Psoas muscle (tissue), 8 donors: ENCODE results near the gene RRP1. TPM values are rescaled to one million over a fixed set of nuclear protein-coding genes. Genes with fewer than 3 reads are reported as not detected.

Source experiments
- ATAC-seq, 4 donors: fragments of 200-7000 bp; cut with Tn5 transposase; one replicate each; pipeline ENCODE4 v1.9.1; 2020; ENCODE audit warnings: moderate library complexity in 3 of 4, mild to moderate bottlenecking in 2 of 4
- DNase-seq, 2 donors: peaks; one replicate each; pipeline ENCODE4 v3.0.0-alpha.2; 2020
- H3K27ac ChIP-seq: fragments of 200-600 bp; one replicate; pipeline ENCODE4 v1.8.0; 2022
- H3K27me3 ChIP-seq, 3 donors: fragments of 200-600 bp in 1 of 3; one replicate each; pipeline versions ENCODE4 v1.6.1 to v1.8.0; 2013 to 2022; ENCODE audit warnings: low read length in 2 of 3, mild to moderate bottlenecking in 2 of 3, moderate library complexity in 1 of 3; ENCODE audit not compliant: insufficient read depth in 3 of 3
- H3K36me3 ChIP-seq, 2 donors: fragments of 200-600 bp in 1 of 2; one replicate each; pipeline versions ENCODE4 v1.6.1 to v1.8.0; 2013 to 2022; ENCODE audit warnings: low read depth in 1 of 2, mild to moderate bottlenecking in 1 of 2, moderate library complexity in 1 of 2; ENCODE audit not compliant: insufficient read depth in 1 of 2
- H3K4me1 ChIP-seq: fragments of 200-600 bp; one replicate; pipeline ENCODE4 v1.8.0; 2022
- H3K4me3 ChIP-seq: fragments of 200-600 bp; one replicate; pipeline ENCODE4 v1.8.0; 2022; ENCODE audit warnings: mild to moderate bottlenecking
- H3K9me3 ChIP-seq: fragments of 200-600 bp; one replicate; pipeline ENCODE4 v1.8.0; 2022
- WGBS, 3 donors: extraction: QIAGEN DNeasy Blood & Tissue Kit; methylation state at CpG; one replicate each; pipeline versions ENCODE4 v1.1.6 to v1.1.7; 2013; 5-methylcytosine and 5-hydroxymethylcytosine counted together
- intact Hi-C, 2 donors: fragments of 100-400 bp; cut with DNase I; formaldehyde crosslinking; loops; one replicate each; pipeline versions ENCODE4 v1.11.0 to v1.14.2; 2022
- polyA plus RNA-seq, 3 donors: library from polyadenylated mRNA; stranded (reverse); fragments of 200-250 nt; gene quantifications; one replicate each; pipeline ENCODE4 v1.2.3, GENCODE V29; 2013
- total RNA-seq, 4 donors: library from RNA; stranded (reverse); fragmentation: NEBNext Ultra II Directional in 2 of 4; extraction: Animal tissue kit (Norgen Biotek cat#: 25700) in 2 of 4; gene quantifications; one replicate each; pipeline versions ENCODE4 v1.2.1 to v1.2.4, GENCODE V29; 2021 to 2023
- TF ChIP-seq, protein P1 (sequence below): fragments of 200-600 bp; IDR thresholded peaks from one replicate; pipeline ENCODE4 v1.8.0; 2022; ENCODE audit warnings: antibody characterized with exemption
- donor health status: healthy with polysubstance abuse.
- donor health status: DM: no; HTN: no; CAD: no; lungs with moderate emphysema.
- donor health status: Bipolar disorder and iron deficiency.
- donor health status: healthy.
- donor health status: DM: yes; HTN: yes; CAD: no.
- donor health status: DM: no; HTN: no; CAD: no.
- donor health status: DM: no; HTN: no; CAD: no.
- donor health status: DM: yes; HTN: yes; CAD: no.

Gene RRP1
- total and polyA plus RNA-seq, 7 donors, result 9.5 to 29.7 (median 18.9) TPM

DNA sequence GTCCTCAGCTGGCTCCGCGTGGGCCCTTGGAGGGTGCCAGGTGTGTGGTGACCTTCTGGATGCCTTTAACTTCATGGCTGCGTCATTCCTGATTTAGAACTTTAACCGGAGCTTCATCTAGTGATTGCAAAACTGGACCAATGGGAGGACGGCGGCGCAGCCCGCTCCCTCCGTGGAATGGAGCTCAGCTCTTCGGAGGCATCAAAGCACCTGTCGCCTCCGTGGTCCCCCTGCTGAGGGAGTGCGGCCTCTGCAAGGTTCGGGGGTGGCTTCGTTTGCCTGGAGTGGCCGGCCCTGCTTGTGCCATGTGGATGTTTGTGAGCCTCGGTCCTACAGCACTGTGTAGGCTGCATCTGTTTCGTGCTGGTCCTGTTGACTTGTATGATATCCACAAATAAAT lies 27.5 kb upstream of the RRP1 start:
- Histone ChIP-seq H3K27ac (no peak overlapping the region), H3K4me3 (no peak overlapping the region), H3K9me3 (no peaks in the 10 kb centered on the region), H3K36me3 (peaks cover 0 to 22% of the 10 kb centered on the region in 2 donors), H3K4me1 (no peaks in the 10 kb centered on the region), H3K27me3 (no peaks in the 10 kb centered on the region)
- ATAC-seq, result no peak
- WGBS, 3 donors, result 89 to 91% (median 90%) methylated on average over 18 of the region's 18 CpGs
- intact Hi-C loops, result no loop called here
- DNase-seq, result no peak
- TF ChIP-seq, protein P1, sequence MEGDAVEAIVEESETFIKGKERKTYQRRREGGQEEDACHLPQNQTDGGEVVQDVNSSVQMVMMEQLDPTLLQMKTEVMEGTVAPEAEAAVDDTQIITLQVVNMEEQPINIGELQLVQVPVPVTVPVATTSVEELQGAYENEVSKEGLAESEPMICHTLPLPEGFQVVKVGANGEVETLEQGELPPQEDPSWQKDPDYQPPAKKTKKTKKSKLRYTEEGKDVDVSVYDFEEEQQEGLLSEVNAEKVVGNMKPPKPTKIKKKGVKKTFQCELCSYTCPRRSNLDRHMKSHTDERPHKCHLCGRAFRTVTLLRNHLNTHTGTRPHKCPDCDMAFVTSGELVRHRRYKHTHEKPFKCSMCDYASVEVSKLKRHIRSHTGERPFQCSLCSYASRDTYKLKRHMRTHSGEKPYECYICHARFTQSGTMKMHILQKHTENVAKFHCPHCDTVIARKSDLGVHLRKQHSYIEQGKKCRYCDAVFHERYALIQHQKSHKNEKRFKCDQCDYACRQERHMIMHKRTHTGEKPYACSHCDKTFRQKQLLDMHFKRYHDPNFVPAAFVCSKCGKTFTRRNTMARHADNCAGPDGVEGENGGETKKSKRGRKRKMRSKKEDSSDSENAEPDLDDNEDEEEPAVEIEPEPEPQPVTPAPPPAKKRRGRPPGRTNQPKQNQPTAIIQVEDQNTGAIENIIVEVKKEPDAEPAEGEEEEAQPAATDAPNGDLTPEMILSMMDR, result no peak

DNA sequence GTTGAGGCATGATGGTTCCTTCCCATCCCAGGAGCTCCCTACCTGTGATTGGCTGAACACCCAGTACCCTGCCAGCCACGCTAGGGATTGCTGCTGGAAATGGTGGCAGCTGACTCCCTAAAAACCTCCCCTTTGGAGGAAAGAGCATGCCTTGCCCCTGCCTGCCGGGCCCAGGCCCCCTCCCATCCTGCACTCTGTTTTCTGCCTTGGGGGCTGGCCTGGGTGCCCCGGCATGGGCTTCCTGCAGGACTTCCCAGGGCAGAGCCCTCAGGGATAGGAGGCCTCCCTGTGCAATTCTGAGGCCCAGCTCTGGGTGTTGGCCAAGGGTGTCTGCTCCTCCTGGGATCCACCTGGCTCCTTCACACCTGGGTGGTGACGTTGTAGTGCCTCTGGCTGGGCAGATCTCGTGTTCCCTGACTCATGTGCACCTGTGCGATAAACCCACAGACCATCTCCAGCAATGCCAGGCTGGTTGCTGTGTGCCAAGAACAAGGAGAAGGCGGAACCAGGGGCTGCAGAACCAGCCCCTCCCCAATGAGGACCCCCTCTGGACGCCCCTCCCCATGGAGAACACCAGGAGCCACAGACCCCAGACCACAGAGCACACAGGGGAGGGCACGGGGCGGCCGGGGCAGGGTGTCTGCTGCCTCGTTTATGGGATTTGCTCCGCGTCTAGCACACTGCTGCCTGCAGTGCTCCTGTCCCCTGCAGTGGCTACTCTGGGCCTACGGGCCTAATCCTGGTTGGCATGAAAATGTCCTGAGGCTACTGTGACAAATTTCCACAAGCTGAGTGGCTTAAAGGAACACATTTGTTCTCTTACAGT lies 26.9 kb upstream of the RRP1 start:
- H3K36me3 ChIP-seq, result peaks cover 0 to 18% of the 10 kb centered on the region in 2 donors
- WGBS, 3 donors, result 89 to 93% (median 90%) methylated on average over 15 of the region's 15 CpGs
- no peaks in the 10 kb centered on the region for H3K27me3 ChIP-seq
- H3K4me1 ChIP-seq, result no peaks in the 10 kb centered on the region
- TF ChIP-seq, protein P1, result no peak
- no peak overlapping the region for H3K4me3 ChIP-seq
- ATAC-seq (no peak), DNase-seq (peak in 1 of 2 donors; percentile 46)
- no peak overlapping the region for H3K27ac ChIP-seq
- intact Hi-C loops, result no loop called here
- H3K9me3 ChIP-seq, result no peaks in the 10 kb centered on the region

DNA sequence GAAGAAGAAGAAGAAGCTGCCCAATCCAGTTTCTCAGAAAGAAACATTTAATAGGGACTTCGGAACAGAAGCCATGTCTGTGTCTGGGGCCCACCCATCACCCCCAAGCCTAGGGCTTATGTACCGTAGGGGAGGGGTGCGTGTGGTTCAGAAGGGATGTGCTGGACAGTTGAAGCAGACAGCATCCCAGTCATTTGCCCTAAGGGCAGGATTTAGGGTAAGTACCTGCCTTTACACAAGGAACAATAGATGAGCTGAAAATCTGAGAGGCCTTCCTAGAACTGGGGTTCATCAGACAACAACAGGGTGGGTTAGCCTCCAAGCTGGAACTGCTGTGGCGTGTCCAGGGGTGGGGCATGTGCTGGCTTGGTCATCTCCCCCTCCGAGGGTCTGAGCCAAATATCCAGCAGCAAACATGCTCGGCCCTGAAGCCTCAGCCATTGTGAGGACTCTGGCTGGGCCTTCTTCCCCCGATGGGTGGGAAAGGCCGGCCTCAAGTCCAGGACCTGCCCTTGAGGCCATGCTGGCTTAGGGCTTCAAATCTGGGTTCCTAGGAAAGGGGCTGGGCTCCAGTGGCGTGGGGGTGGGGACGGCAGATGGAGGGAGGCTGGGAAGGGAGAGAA lies 25.4 kb upstream of the RRP1 start:
- intact Hi-C loops, result no loop called here
- H3K4me1 ChIP-seq, result no peaks in the 10 kb centered on the region
- no peak for ATAC-seq
- H3K27me3 ChIP-seq, result no peaks in the 10 kb centered on the region
- no peak overlapping the region for H3K4me3 ChIP-seq
- 82 to 86% (median 84%) methylated on average over 10 of the region's 10 CpGs for WGBS, 3 donors
- TF ChIP-seq, protein P1, result no peak
- peaks cover 0 to 9% of the 10 kb centered on the region in 2 donors for H3K36me3 ChIP-seq
- DNase-seq, result peak in 1 of 2 donors; percentile 39
- H3K9me3 ChIP-seq, result no peaks in the 10 kb centered on the region
- H3K27ac ChIP-seq, result no peak overlapping the region

DNA sequence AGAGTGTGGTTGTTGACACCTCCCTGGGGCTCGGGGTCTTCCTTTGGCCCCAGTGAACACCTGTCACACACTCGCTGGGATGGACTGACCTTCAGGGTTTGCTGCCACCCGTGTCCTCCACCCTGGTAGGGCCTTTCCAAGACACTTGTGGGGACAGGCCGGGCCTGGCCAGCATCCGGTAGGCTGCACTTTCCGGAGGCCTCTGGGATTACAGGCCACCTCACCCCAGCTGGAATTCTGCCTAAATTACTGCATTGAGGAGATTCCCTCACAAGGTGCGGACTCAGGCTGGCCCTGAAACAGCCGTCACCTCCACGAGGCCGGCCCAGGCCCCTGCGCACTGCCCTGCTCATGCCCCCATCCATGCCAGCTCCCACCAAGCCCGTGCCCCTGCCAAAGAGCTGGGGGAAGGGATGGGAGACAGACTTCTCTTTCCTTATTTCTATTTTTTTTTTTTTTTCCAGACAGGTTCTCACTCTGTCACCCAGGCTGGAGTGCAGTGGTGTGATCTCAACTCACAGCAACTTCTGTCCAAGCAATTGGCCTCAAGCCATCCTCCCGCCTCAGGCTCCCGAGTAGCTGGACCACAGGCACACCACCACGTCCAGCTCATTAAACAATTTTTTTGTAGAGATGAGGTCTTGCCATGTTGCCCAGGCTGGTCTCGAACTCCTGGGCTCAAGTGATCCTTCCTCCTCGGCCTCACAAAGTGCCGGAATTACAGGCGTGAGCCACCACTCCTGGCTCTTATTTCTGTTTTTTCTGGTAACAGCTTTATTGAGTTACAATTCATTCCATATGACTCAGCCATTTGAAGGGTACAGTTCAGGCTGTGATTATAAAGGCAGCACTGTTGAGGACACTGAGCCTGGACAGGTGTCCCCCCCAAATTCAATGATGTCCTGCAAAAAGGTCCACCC lies 24.5 kb upstream of the RRP1 start:
- DNase-seq (no peak), ATAC-seq (no peak)
- Histone ChIP-seq H3K27ac (no peak overlapping the region), H3K9me3 (no peaks in the 10 kb centered on the region), H3K27me3 (no peaks in the 10 kb centered on the region), H3K4me3 (no peak overlapping the region), H3K36me3 (peaks cover 0 to 3% of the 10 kb centered on the region in 2 donors), H3K4me1 (no peaks in the 10 kb centered on the region)
- WGBS, 3 donors, result 71 to 76% (median 73%) methylated on average over 19 of the region's 19 CpGs
- TF ChIP-seq, protein P1, result no peak
- intact Hi-C loops, result no loop called here
